K562 (cell line): Measurements from ENCODE around the gene SH3BP2. TPM values are rescaled to one million over a fixed set of nuclear protein-coding genes. Genes with fewer than 3 reads are reported as not detected.

Source experiments
- ARID1B ChIP-seq: fragments of 450-650 bp; IDR thresholded peaks from 2 replicates; pipeline ENCODE4 v1.6.1; 2016; ENCODE audit warnings: antibody characterized with exemption, mild to moderate bottlenecking, inconsistent platforms
- BDP1 ChIP-seq: IDR thresholded peaks from 3 replicates; pipeline ENCODE4 v1.6.1; 2011; ENCODE audit not compliant: insufficient read length, insufficient read depth
- BHLHE40 ChIP-seq: IDR thresholded peaks from 2 replicates; pipeline ENCODE4 v1.6.1; 2011; ENCODE audit warnings: low read length, improper control_type of control experiment
- CAMTA2 ChIP-seq: fragments of 250-450 bp; sonication (Bioruptor Pico); conservative IDR thresholded peaks from 2 replicates; pipeline ENCODE4 v1.5.1; 2022
- DMBX1 ChIP-seq: fragments of 250-450 bp; sonication (Bioruptor Pico); IDR thresholded peaks from 2 replicates; pipeline ENCODE4 v1.8.0; 2022; ENCODE audit warnings: inconsistent platforms, mild to moderate bottlenecking, moderate library complexity, borderline replicate concordance
- FOXP4 ChIP-seq: sonication (generic); formaldehyde crosslinking; IDR thresholded peaks from 2 replicates; pipeline ENCODE4 v1.8.0; 2022; ENCODE audit warnings: mild to moderate bottlenecking, missing genetic modification reagents, borderline replicate concordance
- HMGN3 ChIP-seq: IDR thresholded peaks from 2 replicates; pipeline ENCODE4 v1.6.1; 2011; ENCODE audit warnings: borderline replicate concordance, low read depth, mild to moderate bottlenecking, mixed read lengths, low read length; ENCODE audit not compliant: insufficient read length; ENCODE audit errors: extremely low read depth
- MYC ChIP-seq, 2 experiments: fragments of 250-450 bp in 1 of 2; sonication (Bioruptor Pico) in 1 of 2; IDR thresholded peaks; 2 replicates each; pipeline versions ENCODE4 v1.5.1 to v1.6.1; 2012 to 2021; ENCODE audit warnings: low read depth in 2 of 2, borderline replicate concordance in 1 of 2, improper control_type of control experiment in 1 of 2, low read length in 1 of 2, mild to moderate bottlenecking in 1 of 2, moderate library complexity in 1 of 2
- PHTF2 ChIP-seq: fragments of 250-450 bp; sonication (Bioruptor Pico); IDR thresholded peaks from 2 replicates; pipeline ENCODE4 v1.5.0; 2021; ENCODE audit warnings: mild to moderate bottlenecking
- RBM14 ChIP-seq: fragments of 200-400 bp; formaldehyde crosslinking; IDR thresholded peaks from 2 replicates; pipeline ENCODE4 v1.6.1; 2018; ENCODE audit warnings: low read depth, mild to moderate bottlenecking, low read length, moderate library complexity, borderline replicate concordance; ENCODE audit not compliant: insufficient read depth
- SMARCA4 ChIP-seq: fragments of 450-650 bp; IDR thresholded peaks from 2 replicates; pipeline ENCODE4 v1.6.1; 2016
- SP2 ChIP-seq: IDR thresholded peaks from 2 replicates; pipeline ENCODE4 v1.6.1; 2011; ENCODE audit warnings: mild to moderate bottlenecking, low read depth, low read length, moderate library complexity; ENCODE audit not compliant: poor library complexity, severe bottlenecking; ENCODE audit errors: extremely low read depth
- SREBF2 ChIP-seq: sonication (generic); formaldehyde crosslinking; IDR thresholded peaks from 2 replicates; pipeline ENCODE4 v1.4.0; 2020; ENCODE audit warnings: mild to moderate bottlenecking, missing genetic modification reagents
- SRSF1 ChIP-seq: fragments of 200-400 bp; formaldehyde crosslinking; IDR thresholded peaks from 2 replicates; pipeline ENCODE4 v1.6.1; 2017; ENCODE audit warnings: mild to moderate bottlenecking, low read depth, low read length, moderate library complexity
- TAF15 ChIP-seq: fragments of 200-400 bp; formaldehyde crosslinking; IDR thresholded peaks from 2 replicates; pipeline ENCODE4 v1.6.1; 2017; ENCODE audit warnings: mild to moderate bottlenecking, low read depth, low read length, moderate library complexity
- TRIM28 ChIP-seq: fragments of 450-650 bp; IDR thresholded peaks from 2 replicates; pipeline ENCODE4 v1.6.1; 2017
- ZFP1 ChIP-seq: fragments of 450-650 bp; formaldehyde crosslinking; IDR thresholded peaks from 2 replicates; pipeline ENCODE4 v1.4.0; 2020; ENCODE audit warnings: mild to moderate bottlenecking, mixed read lengths
- ZNF212 ChIP-seq: fragments of 450-650 bp; formaldehyde crosslinking; IDR thresholded peaks from 2 replicates; pipeline ENCODE4 v1.4.0; 2020; ENCODE audit warnings: mild to moderate bottlenecking
- ZNF583 ChIP-seq: fragments of 250-450 bp; sonication (Bioruptor Pico); IDR thresholded peaks from 2 replicates; pipeline ENCODE4 v1.4.0; 2020
- polyA plus RNA-seq, 8 experiments: library from polyadenylated mRNA; depleted of rRNA in 4 of 8; stranded (reverse) in 5 of 8; unstranded in 3 of 8; fragments of >200 nt; fragmentation: Nextera tagmentation in 2 of 8; fragmentation: Illumina TruSeq in 1 of 8; extraction: Ambion mirVana in 2 of 8; extraction: Trizol in 1 of 8; gene quantifications; 2 replicates each; pipeline versions ENCODE4 v1.2.1 to v1.2.3, GENCODE V29; 2011 to 2014; ENCODE audit warnings: inconsistent platforms in 1 of 8, missing spikeins in 1 of 8
- total RNA-seq, 7 experiments: library from RNA; depleted of rRNA in 6 of 7; stranded (reverse); fragments of >200 nt in 6 of 7; fragmentation: Illumina TruSeq in 2 of 7; extraction: Trizol in 2 of 7; gene quantifications; 2 replicates each; pipeline versions ENCODE4 v1.2.1 to v1.2.3, GENCODE V29; 2011 to 2021; ENCODE audit warnings: low replicate concordance in 1 of 7
- TF ChIP-seq, protein P1 (sequence below), 2 experiments: fragments of 450-650 bp; IDR thresholded peaks; 2 replicates each; pipeline ENCODE4 v1.6.1; 2016
- TF ChIP-seq, protein P2 (sequence below): fragments of 200-800 bp; sonication (Bioruptor generic); IDR thresholded peaks from 2 replicates; pipeline ENCODE4 v1.6.1; 2017; ENCODE audit warnings: missing genetic modification characterization, missing compliant biosample characterization
- TF ChIP-seq, protein P3 (sequence below): fragments of 250-450 bp; sonication (Bioruptor Pico); IDR thresholded peaks from 2 replicates; pipeline ENCODE4 v1.5.0; 2022; ENCODE audit warnings: mild to moderate bottlenecking

Gene SH3BP2
- total and polyA plus RNA-seq, 9 of the 15 experiments (the other 6 are each of a cell fraction or from before 2014, with no cell fraction given) = 0.34 to 16.0 (median 5.1) TPM

DNA sequence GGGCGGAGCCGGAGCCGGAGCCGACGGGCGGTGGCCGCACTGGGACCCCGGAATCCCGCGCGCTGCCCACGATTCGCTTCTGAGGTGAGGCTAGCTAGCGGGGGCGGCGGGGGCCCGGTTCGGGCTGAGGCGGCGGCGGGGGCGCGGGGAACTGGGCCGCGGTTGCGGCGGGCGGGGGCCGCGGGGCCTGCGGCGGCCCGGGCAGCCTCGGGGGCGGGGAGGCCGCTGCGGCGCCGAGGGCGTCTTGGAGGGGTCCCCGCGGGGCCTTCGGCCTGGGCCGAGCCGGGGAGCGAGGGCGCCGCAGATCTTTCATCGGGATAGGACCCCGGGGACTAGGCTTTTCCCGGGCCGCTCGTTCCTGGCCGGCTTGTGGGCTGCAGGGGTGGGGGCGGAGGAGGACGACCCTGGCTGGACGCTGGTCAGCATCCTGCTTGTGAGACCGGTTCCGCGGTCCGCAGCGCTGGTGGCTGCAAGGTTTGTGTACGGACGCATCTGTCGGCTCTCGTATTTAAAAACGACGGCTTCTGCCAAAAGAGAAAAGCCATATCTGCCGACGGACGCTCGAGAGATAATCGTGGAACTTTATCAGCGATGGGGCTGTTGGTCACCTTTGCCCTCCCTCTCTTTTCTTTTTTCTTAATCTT, 51.2 kb downstream of the SH3BP2 start (continued):
- TF ChIP-seq MYC (IDR thresholded peaks at IDR 0.05; ENCODE audit: low read depth, low read length) (no peak), MYC (CRISPR knock-in tag; IDR thresholded peaks at IDR 0.05; ENCODE audit: borderline replicate concordance, low read depth) (no peak), TRIM28 (no peak), ARID1B (peak; percentile 64), RBM14 (no peak), ZNF212 (CRISPR knock-in tag) (no peak), TAF15 (no peak), SP2 (no peak), BHLHE40 (no peak), CAMTA2 (CRISPR knock-in tag) (no peak), PHTF2 (CRISPR knock-in tag) (no peak), SRSF1 (no peak), FOXP4 (no peak), BDP1 (no peak), SREBF2 (no peak), ZFP1 (CRISPR knock-in tag) (no peak), ZNF583 (CRISPR knock-in tag) (no peak), DMBX1 (CRISPR knock-in tag) (no peak), SMARCA4 (peak; percentile 65), HMGN3 (peak; percentile 43)
- TF ChIP-seq, protein P1, sequence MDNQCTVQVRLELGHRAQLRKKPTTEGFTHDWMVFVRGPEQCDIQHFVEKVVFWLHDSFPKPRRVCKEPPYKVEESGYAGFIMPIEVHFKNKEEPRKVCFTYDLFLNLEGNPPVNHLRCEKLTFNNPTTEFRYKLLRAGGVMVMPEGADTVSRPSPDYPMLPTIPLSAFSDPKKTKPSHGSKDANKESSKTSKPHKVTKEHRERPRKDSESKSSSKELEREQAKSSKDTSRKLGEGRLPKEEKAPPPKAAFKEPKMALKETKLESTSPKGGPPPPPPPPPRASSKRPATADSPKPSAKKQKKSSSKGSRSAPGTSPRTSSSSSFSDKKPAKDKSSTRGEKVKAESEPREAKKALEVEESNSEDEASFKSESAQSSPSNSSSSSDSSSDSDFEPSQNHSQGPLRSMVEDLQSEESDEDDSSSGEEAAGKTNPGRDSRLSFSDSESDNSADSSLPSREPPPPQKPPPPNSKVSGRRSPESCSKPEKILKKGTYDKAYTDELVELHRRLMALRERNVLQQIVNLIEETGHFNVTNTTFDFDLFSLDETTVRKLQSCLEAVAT (IDR thresholded peaks at IDR 0.05) = no peak
- TF ChIP-seq, protein P2, sequence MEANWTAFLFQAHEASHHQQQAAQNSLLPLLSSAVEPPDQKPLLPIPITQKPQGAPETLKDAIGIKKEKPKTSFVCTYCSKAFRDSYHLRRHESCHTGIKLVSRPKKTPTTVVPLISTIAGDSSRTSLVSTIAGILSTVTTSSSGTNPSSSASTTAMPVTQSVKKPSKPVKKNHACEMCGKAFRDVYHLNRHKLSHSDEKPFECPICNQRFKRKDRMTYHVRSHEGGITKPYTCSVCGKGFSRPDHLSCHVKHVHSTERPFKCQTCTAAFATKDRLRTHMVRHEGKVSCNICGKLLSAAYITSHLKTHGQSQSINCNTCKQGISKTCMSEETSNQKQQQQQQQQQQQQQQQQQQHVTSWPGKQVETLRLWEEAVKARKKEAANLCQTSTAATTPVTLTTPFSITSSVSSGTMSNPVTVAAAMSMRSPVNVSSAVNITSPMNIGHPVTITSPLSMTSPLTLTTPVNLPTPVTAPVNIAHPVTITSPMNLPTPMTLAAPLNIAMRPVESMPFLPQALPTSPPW (CRISPR knock-in tag) = peak; percentile 87
- TF ChIP-seq, protein P3, sequence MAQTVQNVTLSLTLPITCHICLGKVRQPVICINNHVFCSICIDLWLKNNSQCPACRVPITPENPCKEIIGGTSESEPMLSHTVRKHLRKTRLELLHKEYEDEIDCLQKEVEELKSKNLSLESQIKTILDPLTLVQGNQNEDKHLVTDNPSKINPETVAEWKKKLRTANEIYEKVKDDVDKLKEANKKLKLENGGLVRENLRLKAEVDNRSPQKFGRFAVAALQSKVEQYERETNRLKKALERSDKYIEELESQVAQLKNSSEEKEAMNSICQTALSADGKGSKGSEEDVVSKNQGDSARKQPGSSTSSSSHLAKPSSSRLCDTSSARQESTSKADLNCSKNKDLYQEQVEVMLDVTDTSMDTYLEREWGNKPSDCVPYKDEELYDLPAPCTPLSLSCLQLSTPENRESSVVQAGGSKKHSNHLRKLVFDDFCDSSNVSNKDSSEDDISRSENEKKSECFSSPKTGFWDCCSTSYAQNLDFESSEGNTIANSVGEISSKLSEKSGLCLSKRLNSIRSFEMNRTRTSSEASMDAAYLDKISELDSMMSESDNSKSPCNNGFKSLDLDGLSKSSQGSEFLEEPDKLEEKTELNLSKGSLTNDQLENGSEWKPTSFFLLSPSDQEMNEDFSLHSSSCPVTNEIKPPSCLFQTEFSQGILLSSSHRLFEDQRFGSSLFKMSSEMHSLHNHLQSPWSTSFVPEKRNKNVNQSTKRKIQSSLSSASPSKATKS (CRISPR knock-in tag) = no peak
